Measurements from ENCODE around the gene GABRG2.

GABRG2 gene

GRCh38 chr5:162189719-162190118 is 122.1 kb downstream of the GABRG2 start:
- H3K4me3 ChIP-seq (ENCODE audit: low read depth, low read length): no peak overlapping the region
- TF ChIP-seq CTCF (IDR thresholded peaks at IDR 0.05; ENCODE audit: low read depth, low read length): no peak
- TF ChIP-seq MAX (IDR thresholded peaks at IDR 0.05; ENCODE audit: low read depth, low read length): no peak
- TF ChIP-seq POLR2A (IDR thresholded peaks at IDR 0.05; ENCODE audit: extremely low read depth, insufficient read length): no peak
- TF ChIP-seq MYC (IDR thresholded peaks at IDR 0.05; ENCODE audit: low read depth, low read length): no peak
- DNase-seq (ENCODE audit: low read depth): no peak

GRCh38 chr5:162193012-162193411 is 125.4 kb downstream of the GABRG2 start:
- DNase-seq (ENCODE audit: low read depth): no peak
- TF ChIP-seq MAX (IDR thresholded peaks at IDR 0.05; ENCODE audit: low read depth, low read length) (no peak), POLR2A (IDR thresholded peaks at IDR 0.05; ENCODE audit: extremely low read depth, insufficient read length) (no peak)
- H3K4me3 ChIP-seq (ENCODE audit: low read depth, low read length): no peak overlapping the region

GRCh38 chr5:162196351-162196750 is 128.8 kb downstream of the GABRG2 start:
- TF ChIP-seq MYC (IDR thresholded peaks at IDR 0.05; ENCODE audit: low read depth, low read length): no peak
- no peak for TF ChIP-seq POLR2A (IDR thresholded peaks at IDR 0.05; ENCODE audit: extremely low read depth, insufficient read length)
- TF ChIP-seq MAX (IDR thresholded peaks at IDR 0.05; ENCODE audit: low read depth, low read length): no peak
- TF ChIP-seq CTCF (IDR thresholded peaks at IDR 0.05; ENCODE audit: low read depth, low read length): no peak
- no peak for DNase-seq (ENCODE audit: low read depth)
- no peak overlapping the region for H3K4me3 ChIP-seq (ENCODE audit: low read depth, low read length)

- no peak for TF ChIP-seq CTCF (IDR thresholded peaks at IDR 0.05; ENCODE audit: low read depth, low read length)
- TF ChIP-seq POLR2A (IDR thresholded peaks at IDR 0.05; ENCODE audit: extremely low read depth, insufficient read length): no peak
- no peak for TF ChIP-seq MAX (IDR thresholded peaks at IDR 0.05; ENCODE audit: low read depth, low read length)
- no peak for TF ChIP-seq MYC (IDR thresholded peaks at IDR 0.05; ENCODE audit: low read depth, low read length)
- no peak for DNase-seq (ENCODE audit: low read depth)
- no peak overlapping the region for H3K4me3 ChIP-seq (ENCODE audit: low read depth, low read length)
Measured at GRCh38 chr5:162202285-162202880, 134.8 kb downstream of the GABRG2 start.
